K562 treated with DMSO at 1 percent for 24 hours (cell line): Measurements from ENCODE around the gene ARHGAP5. TPM values are rescaled to one million over a fixed set of nuclear protein-coding genes. Genes with fewer than 3 reads are reported as not detected.

Source experiments
- total RNA-seq: library from RNA; unstranded; fragments of 300-600 nt; gene quantifications from 2 replicates; pipeline ENCODE4 v1.2.3, GENCODE V29; 2022; ENCODE audit warnings: low read depth; ENCODE audit not compliant: insufficient read depth

ARHGAP5 gene, protein sequence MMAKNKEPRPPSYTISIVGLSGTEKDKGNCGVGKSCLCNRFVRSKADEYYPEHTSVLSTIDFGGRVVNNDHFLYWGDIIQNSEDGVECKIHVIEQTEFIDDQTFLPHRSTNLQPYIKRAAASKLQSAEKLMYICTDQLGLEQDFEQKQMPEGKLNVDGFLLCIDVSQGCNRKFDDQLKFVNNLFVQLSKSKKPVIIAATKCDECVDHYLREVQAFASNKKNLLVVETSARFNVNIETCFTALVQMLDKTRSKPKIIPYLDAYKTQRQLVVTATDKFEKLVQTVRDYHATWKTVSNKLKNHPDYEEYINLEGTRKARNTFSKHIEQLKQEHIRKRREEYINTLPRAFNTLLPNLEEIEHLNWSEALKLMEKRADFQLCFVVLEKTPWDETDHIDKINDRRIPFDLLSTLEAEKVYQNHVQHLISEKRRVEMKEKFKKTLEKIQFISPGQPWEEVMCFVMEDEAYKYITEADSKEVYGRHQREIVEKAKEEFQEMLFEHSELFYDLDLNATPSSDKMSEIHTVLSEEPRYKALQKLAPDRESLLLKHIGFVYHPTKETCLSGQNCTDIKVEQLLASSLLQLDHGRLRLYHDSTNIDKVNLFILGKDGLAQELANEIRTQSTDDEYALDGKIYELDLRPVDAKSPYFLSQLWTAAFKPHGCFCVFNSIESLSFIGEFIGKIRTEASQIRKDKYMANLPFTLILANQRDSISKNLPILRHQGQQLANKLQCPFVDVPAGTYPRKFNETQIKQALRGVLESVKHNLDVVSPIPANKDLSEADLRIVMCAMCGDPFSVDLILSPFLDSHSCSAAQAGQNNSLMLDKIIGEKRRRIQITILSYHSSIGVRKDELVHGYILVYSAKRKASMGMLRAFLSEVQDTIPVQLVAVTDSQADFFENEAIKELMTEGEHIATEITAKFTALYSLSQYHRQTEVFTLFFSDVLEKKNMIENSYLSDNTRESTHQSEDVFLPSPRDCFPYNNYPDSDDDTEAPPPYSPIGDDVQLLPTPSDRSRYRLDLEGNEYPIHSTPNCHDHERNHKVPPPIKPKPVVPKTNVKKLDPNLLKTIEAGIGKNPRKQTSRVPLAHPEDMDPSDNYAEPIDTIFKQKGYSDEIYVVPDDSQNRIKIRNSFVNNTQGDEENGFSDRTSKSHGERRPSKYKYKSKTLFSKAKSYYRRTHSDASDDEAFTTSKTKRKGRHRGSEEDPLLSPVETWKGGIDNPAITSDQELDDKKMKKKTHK (N-terminal part only)
- total RNA-seq = 6.0 and 8.2 TPM in 2 replicates

DNA sequence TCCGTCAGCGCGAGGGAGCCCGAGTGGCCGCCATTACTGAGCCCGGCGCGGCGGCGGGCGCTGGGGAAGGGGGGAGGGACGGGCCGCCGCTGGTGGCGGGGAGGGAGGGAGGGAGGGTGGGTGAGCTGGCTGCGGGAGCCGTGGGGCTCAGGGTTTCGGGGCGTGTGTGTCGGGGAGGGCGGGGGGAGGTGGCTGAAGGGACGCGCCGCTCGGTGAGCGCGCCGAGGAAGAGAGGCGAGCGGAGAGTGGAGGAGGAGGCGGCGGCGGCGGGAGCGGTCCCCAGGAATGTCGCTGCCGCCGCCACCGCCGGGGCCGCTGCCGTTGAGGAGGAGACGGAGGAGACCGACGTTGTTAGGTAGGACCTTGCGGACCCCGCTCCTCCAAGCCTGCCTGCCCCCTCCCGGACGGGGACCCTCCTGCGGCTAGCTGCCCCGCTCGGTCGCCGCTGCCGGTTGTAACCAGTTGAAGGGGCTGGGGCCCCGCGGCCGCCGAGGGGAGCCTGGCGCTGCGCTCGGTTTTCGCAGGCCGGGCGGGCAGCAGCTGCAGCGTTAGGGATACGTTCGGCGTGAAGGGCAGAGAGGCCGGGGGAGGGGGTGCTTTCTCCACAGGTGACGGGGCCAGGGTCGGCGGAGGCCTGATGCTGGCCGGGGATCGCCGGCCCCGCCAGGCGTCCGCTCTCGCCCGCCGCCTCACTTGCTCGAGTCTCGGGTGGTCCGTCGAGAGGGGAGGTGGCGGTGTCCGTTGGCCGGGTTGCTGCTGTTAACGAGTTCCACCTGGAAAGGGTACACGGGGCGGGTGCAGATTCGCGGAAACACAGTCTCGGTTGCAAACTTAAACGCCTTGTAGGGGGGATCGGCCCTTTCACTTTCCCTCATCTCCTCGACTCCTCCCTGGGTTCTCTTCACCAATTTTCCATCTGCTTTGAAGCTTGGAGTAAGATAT, at the start of gene ARHGAP5:
ARHGAP5 (plus strand) TSS at position 224 of the 942 bp plus-strand sequence. CDS start 13,366 bp downstream, outside the sequence.

DNA sequence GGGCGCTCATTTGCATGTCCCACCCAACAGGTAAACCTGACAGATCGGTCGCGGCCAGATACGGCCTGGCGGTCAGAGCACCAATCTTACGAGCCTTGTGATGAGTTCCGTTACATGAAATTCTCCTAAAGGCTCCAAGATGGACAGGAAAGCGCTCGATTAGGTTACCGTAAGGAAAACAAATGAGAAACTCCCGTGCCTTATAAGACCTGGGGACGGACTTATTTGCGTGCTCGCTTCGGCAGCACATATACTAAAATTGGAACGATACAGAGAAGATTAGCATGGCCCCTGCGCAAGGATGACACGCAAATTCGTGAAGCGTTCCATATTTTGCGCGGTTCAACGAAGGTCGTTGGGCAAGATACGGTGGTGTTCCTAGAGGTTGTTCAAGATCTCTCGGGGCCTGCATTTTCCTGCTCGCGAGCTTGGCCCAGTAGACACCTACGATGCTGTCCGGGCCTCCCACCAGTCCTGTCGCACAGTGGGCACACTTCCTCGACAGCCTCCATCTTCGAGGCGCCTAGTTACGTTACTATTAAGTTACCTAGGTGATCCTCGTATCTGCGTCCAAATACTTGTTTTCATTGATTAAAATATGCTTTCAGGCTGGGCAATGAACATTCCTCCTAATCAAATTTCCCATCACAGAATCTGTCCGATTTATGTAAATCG, 124.8 kb downstream of the ARHGAP5 start, which contains the start of gene RNU6-7:
RNU6-7 (plus strand) TSS at position 230 of the 675 bp plus-strand sequence.

DNA sequence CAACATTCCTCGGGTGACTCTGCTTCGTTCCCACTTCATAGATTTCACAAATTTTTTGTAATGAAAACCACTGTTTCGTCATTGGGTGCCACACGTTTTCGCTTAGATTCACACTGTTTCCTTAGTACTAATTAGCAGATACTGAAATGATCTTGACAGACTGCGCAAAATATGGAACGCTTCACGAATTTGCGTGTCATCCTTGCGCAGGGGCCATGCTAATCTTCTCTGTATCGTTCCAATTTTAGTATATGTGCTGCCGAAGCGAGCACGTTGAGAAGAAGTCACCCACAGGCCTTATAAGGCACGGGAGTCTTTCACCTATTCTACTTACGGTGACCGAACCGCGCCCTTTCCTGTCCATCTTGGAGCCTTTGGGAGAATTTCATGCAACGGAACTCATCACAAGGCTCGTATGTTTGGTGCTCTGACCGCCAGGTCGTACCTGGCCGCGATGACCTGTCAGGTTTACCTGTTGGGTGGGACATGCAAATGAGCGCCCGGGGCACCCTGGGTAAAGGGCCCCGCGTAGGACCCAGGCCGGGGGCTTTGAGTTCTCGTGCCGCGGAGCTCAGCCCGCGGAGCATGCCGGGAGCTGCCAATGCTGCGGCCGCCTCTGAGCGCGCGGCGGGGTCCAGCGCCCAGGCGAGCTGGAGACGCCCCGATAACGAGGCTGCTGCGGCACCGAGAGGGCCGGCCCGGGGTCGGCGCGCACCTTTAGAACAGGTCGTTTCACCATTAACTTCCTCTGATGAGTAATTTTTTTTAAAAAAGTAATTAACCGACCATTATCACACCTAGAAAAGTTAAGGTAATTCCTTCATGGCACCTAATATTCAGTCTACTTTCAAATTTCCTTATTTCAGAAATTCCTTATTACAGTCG, 126.1 kb downstream of the ARHGAP5 start, which contains the start of gene RNU6-8:
RNU6-8 (minus strand) TSS at position 272 of the 885 bp plus-strand sequence.

Other genes starting within 250 kb of the ARHGAP5 start
- not detected in 2 replicates for gene RNU6-7, start 124.7 kb downstream of the ARHGAP5 start, total RNA-seq
- not detected in 2 replicates for gene RNU6-8, start 126.0 kb downstream of the ARHGAP5 start, total RNA-seq